Keratinocyte (primary cell): ENCODE measurements around the gene ITSN1.

ENCODE experiments used
- CTCF ChIP-seq, 3 experiments: IDR thresholded peaks in 1 of 3; conservative IDR thresholded peaks in 1 of 3; optimal IDR thresholded peaks in 1 of 3; 2 replicates in 2 of 3; 3 replicates in 1 of 3; pipeline versions ENCODE3 to v1.5.1; 2011; ENCODE audit warnings: low read length in 3 of 3, mild to moderate bottlenecking in 3 of 3, moderate library complexity in 2 of 3, control low read depth in 1 of 3, inconsistent platforms in 1 of 3; ENCODE audit not compliant: insufficient read depth in 2 of 3; ENCODE audit errors: extremely low read depth in 1 of 3
- EZH2 ChIP-seq: IDR thresholded peaks from one replicate; pipeline ENCODE4 v1.6.1; 2012; ENCODE audit warnings: inconsistent platforms, mild to moderate bottlenecking, low read length, moderate library complexity

DNA sequence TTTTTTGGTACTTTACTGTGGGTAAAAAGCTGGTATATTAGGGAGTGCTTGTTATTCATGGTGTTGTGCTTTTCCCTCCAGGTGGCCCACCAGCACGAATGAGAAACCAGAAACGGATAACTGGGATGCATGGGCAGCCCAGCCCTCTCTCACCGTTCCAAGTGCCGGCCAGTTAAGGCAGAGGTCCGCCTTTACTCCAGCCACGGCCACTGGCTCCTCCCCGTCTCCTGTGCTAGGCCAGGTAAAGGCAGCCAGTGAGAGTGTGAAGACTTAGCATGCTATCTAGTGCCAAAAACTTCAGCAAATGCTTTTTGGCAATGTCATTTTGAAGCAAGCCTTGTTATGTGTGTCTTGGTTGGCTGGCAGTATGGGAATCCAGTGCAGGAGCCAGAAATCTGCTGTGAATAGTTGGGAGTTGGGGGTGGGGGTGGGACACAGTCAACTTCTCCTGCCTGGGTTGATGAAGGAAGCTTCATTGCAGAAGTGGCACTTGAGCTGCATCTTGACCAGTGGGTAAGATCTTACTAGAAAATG lies 171.6 kb downstream of the ITSN1 start:
- TF ChIP-seq CTCF (optimal IDR thresholded peaks at IDR 0.05 in 1 of 3, IDR thresholded peaks at IDR 0.05 in 1 of 3, conservative IDR thresholded peaks at IDR 0.05 in 1 of 3; ENCODE audit: extremely low read depth in 1 of 3, insufficient read depth in 2 of 3, low read length in 3 of 3) (no peak), EZH2 (no peak)
